Stimulated activated CD4-positive, alpha-beta T cell treated with anti-CD3 and anti-CD28 coated beads, Interleukin-1b, Interleukin-23, amount 100 ng/mL, for 4 hours (primary cell): Measurements from ENCODE around the gene PLA2G5.

Experiments
- DNase-seq, 2 donors: peaks; one replicate each; pipeline ENCODE4 v3.0.0-alpha.2; 2020; ENCODE audit warnings: low read depth in 2 of 2

PLA2G5 gene

GRCh38 chr1:20068722-20069121 lies 1.3 kb upstream of the PLA2G5 start:
- no peak for DNase-seq

GRCh38 chr1:20070357-20070756 lies 363 bp downstream of the PLA2G5 start:
- DNase-seq = no peak

- DNase-seq = no peak
Observed at GRCh38 chr1:20071416-20071815, 1.4 kb downstream of the PLA2G5 start.

- no peak for DNase-seq
Observed at GRCh38 chr1:20072771-20073170, 2.8 kb downstream of the PLA2G5 start.

- no peak for DNase-seq
Observed at GRCh38 chr1:20073256-20073655, 3.3 kb downstream of the PLA2G5 start.

GRCh38 chr1:20074055-20074724 lies 4.2 kb downstream of the PLA2G5 start:
- no peak for DNase-seq

GRCh38 chr1:20074725-20075171 lies 4.8 kb downstream of the PLA2G5 start:
- no peak for DNase-seq

- DNase-seq = no peak
Observed at GRCh38 chr1:20075345-20075744, 5.4 kb downstream of the PLA2G5 start.

GRCh38 chr1:20076223-20076622 lies 6.2 kb downstream of the PLA2G5 start:
- no peak for DNase-seq

- no peak for DNase-seq
Observed at GRCh38 chr1:20076710-20077461, 6.9 kb downstream of the PLA2G5 start.

- DNase-seq = no peak
Observed at GRCh38 chr1:20078171-20078651, 8.2 kb downstream of the PLA2G5 start.

GRCh38 chr1:20078711-20079110 lies 8.7 kb downstream of the PLA2G5 start:
- no peak for DNase-seq

- DNase-seq = no peak
Observed at GRCh38 chr1:20079661-20080305, 9.8 kb downstream of the PLA2G5 start.

GRCh38 chr1:20080441-20081352 lies 10.7 kb downstream of the PLA2G5 start:
- DNase-seq = no peak

- no peak for DNase-seq
Observed at GRCh38 chr1:20081353-20081810, 11.4 kb downstream of the PLA2G5 start.

GRCh38 chr1:20082772-20083171 lies 12.8 kb downstream of the PLA2G5 start:
- no peak for DNase-seq

GRCh38 chr1:20083178-20083944 lies 13.4 kb downstream of the PLA2G5 start:
- no peak for DNase-seq

- no peak for DNase-seq
Observed at GRCh38 chr1:20086800-20087199, 16.8 kb downstream of the PLA2G5 start.

GRCh38 chr1:20087668-20088067 lies 17.7 kb downstream of the PLA2G5 start:
- DNase-seq = no peak

GRCh38 chr1:20089328-20090077 lies 19.5 kb downstream of the PLA2G5 start:
- no peak for DNase-seq
